Ishikawa (cell line): Measurements from ENCODE around the gene PALM3.

Source experiments
- CEBPB ChIP-seq: IDR thresholded peaks from 2 replicates; pipeline ENCODE4 v1.6.1; 2012
- CREB1 ChIP-seq: IDR thresholded peaks from 2 replicates; pipeline ENCODE4 v1.6.1; 2012; ENCODE audit warnings: low read depth
- EGR1 ChIP-seq: IDR thresholded peaks from 2 replicates; pipeline ENCODE4 v1.6.1; 2012
- EP300 ChIP-seq: IDR thresholded peaks from 2 replicates; pipeline ENCODE4 v1.6.1; 2012; ENCODE audit warnings: borderline replicate concordance
- FOXM1 ChIP-seq: IDR thresholded peaks from 2 replicates; pipeline ENCODE4 v1.6.1; 2012; ENCODE audit warnings: low read depth, borderline replicate concordance
- MAX ChIP-seq: IDR thresholded peaks from 2 replicates; pipeline ENCODE4 v1.6.1; 2012
- NFIC ChIP-seq: IDR thresholded peaks from 2 replicates; pipeline ENCODE4 v1.6.1; 2012
- RAD21 ChIP-seq: IDR thresholded peaks from 2 replicates; pipeline ENCODE4 v1.6.1; 2012; ENCODE audit warnings: low read depth
- REST ChIP-seq: IDR thresholded peaks from 2 replicates; pipeline ENCODE4 v1.6.1; 2012; ENCODE audit warnings: low read depth, mild to moderate bottlenecking
- TAF1 ChIP-seq: IDR thresholded peaks from 2 replicates; pipeline ENCODE4 v1.6.1; 2012; ENCODE audit warnings: low read depth, mild to moderate bottlenecking
- TCF12 ChIP-seq: IDR thresholded peaks from 2 replicates; pipeline ENCODE4 v1.6.1; 2012; ENCODE audit warnings: low read depth
- TEAD4 ChIP-seq: IDR thresholded peaks from 2 replicates; pipeline ENCODE4 v1.6.1; 2012
- YY1 ChIP-seq: IDR thresholded peaks from 2 replicates; pipeline ENCODE4 v1.6.1; 2012; ENCODE audit warnings: low read depth
- ZBTB7A ChIP-seq: IDR thresholded peaks from 2 replicates; pipeline ENCODE4 v1.6.1; 2012; ENCODE audit warnings: low read depth
- TF ChIP-seq, protein P1 (sequence below): IDR thresholded peaks from 2 replicates; pipeline ENCODE4 v1.6.1; 2012

PALM3 gene

GRCh38 chr19:14048443-14049153 is 13.3 kb downstream of the PALM3 start:
- TF ChIP-seq TCF12 (no peak), NFIC (no peak), REST (no peak), RAD21 (peak; percentile 65)

GRCh38 chr19:14042659-14043608 is 18.9 kb downstream of the PALM3 start:
- TF ChIP-seq RAD21, result peak; percentile 43

GRCh38 chr19:14039181-14039580 is 22.7 kb downstream of the PALM3 start:
- TF ChIP-seq REST, result no peak
- TF ChIP-seq ZBTB7A, result no peak
- TF ChIP-seq MAX, result no peak
- TF ChIP-seq TCF12, result no peak
- no peak for TF ChIP-seq TEAD4
- TF ChIP-seq NFIC, result no peak
- no peak for TF ChIP-seq EP300
- TF ChIP-seq EGR1, result no peak
- no peak for TF ChIP-seq RAD21

- TF ChIP-seq, protein P1, sequence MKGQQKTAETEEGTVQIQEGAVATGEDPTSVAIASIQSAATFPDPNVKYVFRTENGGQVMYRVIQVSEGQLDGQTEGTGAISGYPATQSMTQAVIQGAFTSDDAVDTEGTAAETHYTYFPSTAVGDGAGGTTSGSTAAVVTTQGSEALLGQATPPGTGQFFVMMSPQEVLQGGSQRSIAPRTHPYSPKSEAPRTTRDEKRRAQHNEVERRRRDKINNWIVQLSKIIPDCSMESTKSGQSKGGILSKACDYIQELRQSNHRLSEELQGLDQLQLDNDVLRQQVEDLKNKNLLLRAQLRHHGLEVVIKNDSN, result no peak
- TF ChIP-seq REST, result no peak
- TF ChIP-seq TCF12, result no peak
- TF ChIP-seq CEBPB, result no peak
- no peak for TF ChIP-seq ZBTB7A
- TF ChIP-seq FOXM1, result no peak
- no peak for TF ChIP-seq TAF1
- TF ChIP-seq RAD21, result no peak
- no peak for TF ChIP-seq CREB1
- no peak for TF ChIP-seq NFIC
- TF ChIP-seq MAX, result no peak
- TF ChIP-seq YY1, result no peak
- no peak for TF ChIP-seq TEAD4
- TF ChIP-seq EP300, result no peak
- TF ChIP-seq EGR1, result no peak
Observed at GRCh38 chr19:14035706-14036105, 26.2 kb downstream of the PALM3 start.

DNA sequence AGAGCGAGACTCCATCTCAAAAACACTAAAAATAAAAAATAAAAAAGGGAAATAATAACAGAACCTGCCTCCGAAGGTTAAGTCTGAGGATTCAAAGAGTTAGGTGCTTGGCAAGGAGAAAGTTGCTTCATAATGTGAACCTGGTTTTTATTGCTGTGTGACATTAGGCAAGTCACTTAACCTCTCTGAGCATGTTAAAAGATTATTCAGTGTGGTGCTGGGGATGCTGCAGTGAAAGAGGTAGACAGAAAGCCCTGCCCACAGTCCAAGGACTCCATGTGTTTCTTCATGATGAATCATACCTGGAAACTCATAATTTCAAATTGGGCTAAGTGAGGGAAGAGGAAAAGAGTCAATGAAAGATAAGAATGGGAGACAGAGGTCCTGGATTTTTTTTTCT is 27.9 kb downstream of the PALM3 start:
- TF ChIP-seq FOXM1, result no peak
- no peak for TF ChIP-seq MAX
- TF ChIP-seq TAF1, result no peak
- TF ChIP-seq, protein P1, result no peak
- no peak for TF ChIP-seq NFIC
- no peak for TF ChIP-seq REST
- no peak for TF ChIP-seq TEAD4
- TF ChIP-seq YY1, result no peak
- TF ChIP-seq TCF12, result no peak
- no peak for TF ChIP-seq RAD21
- no peak for TF ChIP-seq ZBTB7A
- no peak for TF ChIP-seq CEBPB
- no peak for TF ChIP-seq EP300
- TF ChIP-seq EGR1, result no peak
- TF ChIP-seq CREB1, result no peak
